HepG2 (cell line): ENCODE measurements around the gene SYT1. TPM values are rescaled to one million over a fixed set of nuclear protein-coding genes. Genes with fewer than 3 reads are reported as not detected.

Experiments used
- ATAC-seq: fragments of 200-7000 bp; cut with Tn5 transposase; 3 replicates; pipeline ENCODE4 v1.9.1; 2020; ENCODE audit warnings: mild to moderate bottlenecking, moderate library complexity
- BruUV-seq: library from RNA; stranded (reverse); fragments of 400-500 nt; replicated peaks from 2 replicates; lab custom pipeline; 2021; lab: Mats Ljungman, UMichigan
- CTCF ChIA-PET: fragments of 300-600 bp; formaldehyde crosslinking; extraction: SDS; loops from one replicate; lab custom pipeline; 2021; ENCODE audit warnings: low total read pairs, inconsistent platforms, low intra/inter-chr PET ratio; lab: Yijun Ruan, JAX
- POLR2A ChIA-PET: fragments of 350-600 bp; sonication (Branson Sonifier 250); formaldehyde crosslinking; loops from one replicate; lab custom pipeline; 2020; ENCODE audit warnings: antibody characterized with exemption, inconsistent platforms; lab: Yijun Ruan, JAX
- DNase-seq: peaks from one replicate; pipeline ENCODE4 v3.0.0-alpha.2; 2015; ENCODE audit warnings: low spot score
- FAIRE-seq: peaks from 3 replicates; lab custom pipeline; 2011; peaks lifted over from hg19 to GRCh38; lab: Jason Lieb, UNC
- H2AFZ ChIP-seq: one replicate; pipeline ENCODE4 v1.6.1; 2011; ENCODE audit warnings: low read length, inconsistent platforms
- H3K27ac ChIP-seq: fragments of 300-600 bp; 3 replicates; pipeline ENCODE4 v1.8.0; 2011; ENCODE audit warnings: mixed run types, mild to moderate bottlenecking, mixed read lengths, low read length, inconsistent platforms; ENCODE audit not compliant: insufficient read depth; ENCODE audit errors: extremely low read length
- H3K27me3 ChIP-seq, 2 experiments: fragments of 200-600 bp in 1 of 2; 2 replicates in 1 of 2; 3 replicates in 1 of 2; pipeline versions ENCODE4 v1.6.0 to v1.8.0; 2011; ENCODE audit warnings: low read length in 2 of 2, mild to moderate bottlenecking in 2 of 2, moderate library complexity in 2 of 2, inconsistent platforms in 1 of 2; ENCODE audit not compliant: insufficient read depth in 2 of 2, control insufficient read depth in 1 of 2
- H3K36me3 ChIP-seq, 2 experiments: fragments of 200-600 bp in 1 of 2; replicated peaks in 1 of 2; 2 replicates in 1 of 2; 3 replicates in 1 of 2; pipeline versions ENCODE4 v1.5.1 to v1.8.0; 2011; ENCODE audit warnings: low read length in 2 of 2, inconsistent platforms in 1 of 2; ENCODE audit not compliant: insufficient read depth in 2 of 2, control insufficient read depth in 1 of 2
- H3K4me1 ChIP-seq: 2 replicates; pipeline ENCODE4 v1.5.1; 2012; ENCODE audit warnings: low read length, inconsistent platforms; ENCODE audit not compliant: insufficient read depth
- H3K4me2 ChIP-seq: 2 replicates; pipeline ENCODE4 v1.6.0; 2011; ENCODE audit warnings: low read depth, low read length, inconsistent platforms
- H3K4me3 ChIP-seq, 3 experiments: fragments of 200-600 bp in 1 of 3; sonication (generic), shearing (Covaris generic) in 1 of 3; replicated peaks in 1 of 3; 2 replicates each; pipeline ENCODE4 v1.5.1; 2011 to 2016; ENCODE audit warnings: low read length in 3 of 3, inconsistent platforms in 2 of 3, low read depth in 2 of 3, mild to moderate bottlenecking in 2 of 3, control low read depth in 1 of 3, mixed read lengths in 1 of 3; ENCODE audit not compliant: insufficient read depth in 1 of 3
- H3K79me2 ChIP-seq: one replicate; pipeline ENCODE4 v1.6.1; 2011; ENCODE audit warnings: low read length, inconsistent platforms; ENCODE audit not compliant: insufficient read depth
- H3K9ac ChIP-seq: 2 replicates; pipeline ENCODE4 v1.6.0; 2011; ENCODE audit warnings: mild to moderate bottlenecking, low read depth, low read length, inconsistent platforms; ENCODE audit not compliant: insufficient read depth
- H3K9me3 ChIP-seq: 2 replicates; pipeline ENCODE4 v1.5.1; 2012; ENCODE audit warnings: mild to moderate bottlenecking, low read length
- H4K20me1 ChIP-seq: 2 replicates; pipeline ENCODE4 v1.6.0; 2011; ENCODE audit warnings: inconsistent platforms, mild to moderate bottlenecking, low read length, moderate library complexity; ENCODE audit not compliant: insufficient read depth
- ASH2L ChIP-seq: fragments of 300-600, 200-600 bp; sonication (generic); IDR thresholded peaks from 2 replicates; pipeline ENCODE4 v1.7.0; 2017; ENCODE audit warnings: low read depth, mild to moderate bottlenecking, moderate library complexity, mixed read lengths, low read length; ENCODE audit not compliant: insufficient read length
- DMAP1 ChIP-seq: IDR thresholded peaks from 2 replicates; pipeline ENCODE4 v1.6.1; 2016
- FOXK2 ChIP-seq: fragments of 450-650 bp; IDR thresholded peaks from 2 replicates; pipeline ENCODE4 v1.6.1; 2016
- HES4 ChIP-seq: sonication (generic); formaldehyde crosslinking; IDR thresholded peaks from 2 replicates; pipeline ENCODE4 v1.9.0; 2021; ENCODE audit warnings: mild to moderate bottlenecking, missing genetic modification reagents, borderline replicate concordance
- MAFK ChIP-seq, 2 experiments: IDR thresholded peaks in 1 of 2; conservative IDR thresholded peaks in 1 of 2; 2 replicates each; pipeline ENCODE4 v1.6.1; 2011; ENCODE audit warnings: improper control_type of control experiment in 2 of 2, low read length in 2 of 2
- NFIB ChIP-seq: sonication (generic); formaldehyde crosslinking; IDR thresholded peaks from 2 replicates; pipeline ENCODE4 v1.9.0; 2021; ENCODE audit warnings: missing genetic modification reagents, mild to moderate bottlenecking, borderline replicate concordance
- PRPF4 ChIP-seq: fragments of 200-400 bp; formaldehyde crosslinking; IDR thresholded peaks from 2 replicates; pipeline ENCODE4 v1.6.1; 2016; ENCODE audit warnings: low read length, low read depth; ENCODE audit not compliant: poor library complexity, severe bottlenecking
- ZKSCAN5 ChIP-seq: sonication (generic); formaldehyde crosslinking; IDR thresholded peaks from 2 replicates; pipeline ENCODE4 v1.5.1; 2020; ENCODE audit warnings: mild to moderate bottlenecking, missing genetic modification reagents
- ZNF121 ChIP-seq: sonication (generic); formaldehyde crosslinking; IDR thresholded peaks from 2 replicates; pipeline ENCODE4 v1.5.0; 2020; ENCODE audit warnings: mild to moderate bottlenecking, missing genetic modification reagents
- ZNF251 ChIP-seq: sonication (generic); formaldehyde crosslinking; IDR thresholded peaks from 2 replicates; pipeline ENCODE4 v1.9.0; 2021; ENCODE audit warnings: mild to moderate bottlenecking, missing genetic modification reagents
- ZNF263 ChIP-seq: sonication (generic); formaldehyde crosslinking; IDR thresholded peaks from 2 replicates; pipeline ENCODE4 v1.4.0; 2020; ENCODE audit warnings: missing genetic modification reagents
- ZNF484 ChIP-seq: sonication (generic); formaldehyde crosslinking; IDR thresholded peaks from 2 replicates; pipeline ENCODE4 v1.5.1; 2020; ENCODE audit warnings: mild to moderate bottlenecking, low read depth, missing genetic modification reagents, borderline replicate concordance
- ZNF558 ChIP-seq: sonication (generic); formaldehyde crosslinking; IDR thresholded peaks from 2 replicates; pipeline ENCODE4 v1.9.0; 2022; ENCODE audit warnings: mild to moderate bottlenecking, missing genetic modification reagents, borderline replicate concordance
- ZNF567 ChIP-seq: sonication (generic); formaldehyde crosslinking; IDR thresholded peaks from 2 replicates; pipeline ENCODE4 v1.8.1; 2023; ENCODE audit warnings: mild to moderate bottlenecking, missing genetic modification reagents, borderline replicate concordance
- ZNF776 ChIP-seq: sonication (generic); formaldehyde crosslinking; IDR thresholded peaks from 2 replicates; pipeline ENCODE4 v1.4.0; 2020; ENCODE audit warnings: mild to moderate bottlenecking, missing genetic modification reagents
- WGBS: methylation state at CpG from one replicate; pipeline ENCODE4 v1.1.6; 2017; ENCODE audit warnings: low lambda C conversion rate; 5-methylcytosine and 5-hydroxymethylcytosine counted together
- in situ Hi-C: cut with HindIII; loops from 2 replicates; pipeline ENCODE4 v1.10.0; 2017; ENCODE audit warnings: low pct_unique_long_range_greater_than_20kb; ENCODE audit not compliant: extremely low pct_ligation_motif_present
- intact Hi-C: fragments of 100-400 bp; cut with micrococcal nuclease; formaldehyde crosslinking; loops from one replicate; pipeline ENCODE4 v1.10.0; 2022; ENCODE audit not compliant: unreplicated experiment
- polyA plus RNA-seq, 8 experiments: library from polyadenylated mRNA; depleted of rRNA in 3 of 8; stranded (reverse) in 7 of 8; unstranded in 1 of 8; fragments of >200 nt; fragmentation: Illumina TruSeq in 4 of 8; extraction: Trizol in 4 of 8; gene quantifications; 2 replicates each; pipeline versions ENCODE4 v1.2.1 to v1.2.3, GENCODE V29; 2011 to 2016; ENCODE audit warnings: low read depth in 4 of 8, missing spikeins in 1 of 8, mixed read lengths in 1 of 8; ENCODE audit not compliant: insufficient read depth in 1 of 8
- total RNA-seq, 5 experiments: library from RNA; depleted of rRNA; stranded (reverse); fragments of >200 nt; fragmentation: Illumina TruSeq; extraction: Trizol; gene quantifications; 2 replicates each; pipeline ENCODE4 v1.2.3, GENCODE V29; 2016; ENCODE audit warnings: low read depth in 1 of 5
- TF ChIP-seq, protein P1 (sequence below): sonication (generic); formaldehyde crosslinking; IDR thresholded peaks from 2 replicates; pipeline ENCODE4 v1.4.0; 2020; ENCODE audit warnings: low read depth, missing genetic modification reagents
- TF ChIP-seq, protein P2 (sequence below): sonication (generic); formaldehyde crosslinking; IDR thresholded peaks from 2 replicates; pipeline ENCODE4 v1.5.0; 2020; ENCODE audit warnings: missing genetic modification reagents, mild to moderate bottlenecking, borderline replicate concordance
- TF ChIP-seq, protein P3 (sequence below): sonication (generic); formaldehyde crosslinking; conservative IDR thresholded peaks from 2 replicates; pipeline ENCODE4 v1.4.0; 2020; ENCODE audit warnings: missing genetic modification reagents

The SYT1 gene
- total and polyA plus RNA-seq, 2 of the 13 experiments (the other 11 are each of a cell fraction or from before 2014, with no cell fraction given): not detected

GRCh38 chr12:79400481-79400880 lies 535.9 kb downstream of the SYT1 start:
- no peak for FAIRE-seq
- Histone ChIP-seq H3K4me3 (no peak overlapping the region), H3K36me3 (no peaks in the 10 kb centered on the region)

GRCh38 chr12:79402606-79403005 lies 538.0 kb downstream of the SYT1 start:
- no peaks in the 10 kb centered on the region for H3K79me2 ChIP-seq
- no TSS peak for BruUV-seq
- ChIA-PET POLR2A (no interaction called here), CTCF (no interaction called here)
- intact Hi-C loops (no loop called here), in situ Hi-C loops (loop anchor here (10.0 kb wide), 1 partner anchor 782 kb away; no protein-coding TSS in a partner anchor)
- WGBS: 0% methylated on average over 2 of the region's 2 CpGs
- ATAC-seq: no peak
- no peaks in the 10 kb centered on the region for H3K4me1 ChIP-seq
- no peaks in the 10 kb centered on the region for H3K36me3 ChIP-seq
- DNase-seq: no peak
- no peaks in the 10 kb centered on the region for H3K9me3 ChIP-seq
- H3K27me3 ChIP-seq: no peaks in the 10 kb centered on the region
- no peak for FAIRE-seq
- no peak overlapping the region for H2AFZ ChIP-seq
- H3K27ac ChIP-seq: no peak overlapping the region
- H4K20me1 ChIP-seq: no peaks in the 10 kb centered on the region
- H3K4me3 ChIP-seq: no peak overlapping the region
- H3K4me2 ChIP-seq: no peak overlapping the region
- H3K9ac ChIP-seq: no peak overlapping the region
- TF ChIP-seq ASH2L: no peak
- no peak for TF ChIP-seq ZNF776 (CRISPR knock-in tag)
- TF ChIP-seq FOXK2: no peak
- TF ChIP-seq, protein P1, sequence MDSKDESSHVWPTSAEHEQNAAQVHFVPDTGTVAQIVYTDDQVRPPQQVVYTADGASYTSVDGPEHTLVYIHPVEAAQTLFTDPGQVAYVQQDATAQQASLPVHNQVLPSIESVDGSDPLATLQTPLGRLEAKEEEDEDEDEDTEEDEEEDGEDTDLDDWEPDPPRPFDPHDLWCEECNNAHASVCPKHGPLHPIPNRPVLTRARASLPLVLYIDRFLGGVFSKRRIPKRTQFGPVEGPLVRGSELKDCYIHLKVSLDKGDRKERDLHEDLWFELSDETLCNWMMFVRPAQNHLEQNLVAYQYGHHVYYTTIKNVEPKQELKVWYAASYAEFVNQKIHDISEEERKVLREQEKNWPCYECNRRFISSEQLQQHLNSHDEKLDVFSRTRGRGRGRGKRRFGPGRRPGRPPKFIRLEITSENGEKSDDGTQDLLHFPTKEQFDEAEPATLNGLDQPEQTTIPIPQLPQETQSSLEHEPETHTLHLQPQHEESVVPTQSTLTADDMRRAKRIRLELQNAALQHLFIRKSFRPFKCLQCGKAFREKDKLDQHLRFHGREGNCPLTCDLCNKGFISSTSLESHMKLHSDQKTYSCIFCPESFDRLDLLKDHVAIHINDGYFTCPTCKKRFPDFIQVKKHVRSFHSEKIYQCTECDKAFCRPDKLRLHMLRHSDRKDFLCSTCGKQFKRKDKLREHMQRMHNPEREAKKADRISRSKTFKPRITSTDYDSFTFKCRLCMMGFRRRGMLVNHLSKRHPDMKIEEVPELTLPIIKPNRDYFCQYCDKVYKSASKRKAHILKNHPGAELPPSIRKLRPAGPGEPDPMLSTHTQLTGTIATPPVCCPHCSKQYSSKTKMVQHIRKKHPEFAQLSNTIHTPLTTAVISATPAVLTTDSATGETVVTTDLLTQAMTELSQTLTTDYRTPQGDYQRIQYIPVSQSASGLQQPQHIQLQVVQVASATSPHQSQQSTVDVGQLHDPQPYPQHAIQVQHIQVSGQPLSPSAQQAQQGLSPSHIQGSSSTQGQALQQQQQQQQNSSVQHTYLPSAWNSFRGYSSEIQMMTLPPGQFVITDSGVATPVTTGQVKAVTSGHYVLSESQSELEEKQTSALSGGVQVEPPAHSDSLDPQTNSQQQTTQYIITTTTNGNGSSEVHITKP: no peak
- TF ChIP-seq ZNF263 (CRISPR knock-in tag): no peak
- TF ChIP-seq, protein P2, sequence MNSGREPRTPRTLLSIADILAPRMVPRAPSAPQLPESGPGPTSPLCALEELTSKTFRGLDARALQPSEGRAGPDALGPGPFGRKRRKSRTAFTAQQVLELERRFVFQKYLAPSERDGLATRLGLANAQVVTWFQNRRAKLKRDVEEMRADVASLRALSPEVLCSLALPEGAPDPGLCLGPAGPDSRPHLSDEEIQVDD: no peak
- TF ChIP-seq ZNF558: no peak
- TF ChIP-seq, protein P3, sequence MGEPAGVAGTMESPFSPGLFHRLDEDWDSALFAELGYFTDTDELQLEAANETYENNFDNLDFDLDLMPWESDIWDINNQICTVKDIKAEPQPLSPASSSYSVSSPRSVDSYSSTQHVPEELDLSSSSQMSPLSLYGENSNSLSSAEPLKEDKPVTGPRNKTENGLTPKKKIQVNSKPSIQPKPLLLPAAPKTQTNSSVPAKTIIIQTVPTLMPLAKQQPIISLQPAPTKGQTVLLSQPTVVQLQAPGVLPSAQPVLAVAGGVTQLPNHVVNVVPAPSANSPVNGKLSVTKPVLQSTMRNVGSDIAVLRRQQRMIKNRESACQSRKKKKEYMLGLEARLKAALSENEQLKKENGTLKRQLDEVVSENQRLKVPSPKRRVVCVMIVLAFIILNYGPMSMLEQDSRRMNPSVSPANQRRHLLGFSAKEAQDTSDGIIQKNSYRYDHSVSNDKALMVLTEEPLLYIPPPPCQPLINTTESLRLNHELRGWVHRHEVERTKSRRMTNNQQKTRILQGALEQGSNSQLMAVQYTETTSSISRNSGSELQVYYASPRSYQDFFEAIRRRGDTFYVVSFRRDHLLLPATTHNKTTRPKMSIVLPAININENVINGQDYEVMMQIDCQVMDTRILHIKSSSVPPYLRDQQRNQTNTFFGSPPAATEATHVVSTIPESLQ (CRISPR knock-in tag): no peak

More at GRCh38 chr12:79400481-79400880, 535.9 kb downstream of the SYT1 start:
- Histone ChIP-seq H3K9me3 (no peaks in the 10 kb centered on the region), H3K27ac (no peak overlapping the region), H3K4me2 (no peak overlapping the region), H4K20me1 (no peaks in the 10 kb centered on the region), H2AFZ (no peak overlapping the region), H3K9ac (no peak overlapping the region), H3K4me1 (no peaks in the 10 kb centered on the region), H3K79me2 (no peaks in the 10 kb centered on the region), H3K27me3 (no peaks in the 10 kb centered on the region)
- TF ChIP-seq ZNF484 (no peak), ZNF251 (CRISPR knock-in tag) (no peak), ZNF121 (CRISPR knock-in tag) (no peak), DMAP1 (CRISPR knock-in tag) (no peak), PRPF4 (no peak), ZNF567 (CRISPR knock-in tag) (no peak), HES4 (CRISPR knock-in tag) (no peak), MAFK (conservative IDR thresholded peaks at IDR 0.05 in 1 of 2, IDR thresholded peaks at IDR 0.05 in 1 of 2; ENCODE audit: low read length in 2 of 2) (no peak), NFIB (no peak), ZKSCAN5 (no peak)
- DNase-seq: no peak
- 68% methylated on average over 3 of the region's 3 CpGs for WGBS
- ChIA-PET POLR2A (no interaction called here), CTCF (no interaction called here)
- in situ Hi-C loops: loop anchor here (10.0 kb wide), 1 partner anchor 784 kb away; no protein-coding TSS in a partner anchor
- intact Hi-C loops: no loop called here
- ATAC-seq: no peak
- no TSS peak for BruUV-seq
